Femur (tissue), 1 donor: ENCODE results near the gene OR52D1.

Experiments
- DNase-seq: peaks from one replicate; pipeline ENCODE4 v3.0.0-alpha.2; 2017

OR52D1 gene

DNA sequence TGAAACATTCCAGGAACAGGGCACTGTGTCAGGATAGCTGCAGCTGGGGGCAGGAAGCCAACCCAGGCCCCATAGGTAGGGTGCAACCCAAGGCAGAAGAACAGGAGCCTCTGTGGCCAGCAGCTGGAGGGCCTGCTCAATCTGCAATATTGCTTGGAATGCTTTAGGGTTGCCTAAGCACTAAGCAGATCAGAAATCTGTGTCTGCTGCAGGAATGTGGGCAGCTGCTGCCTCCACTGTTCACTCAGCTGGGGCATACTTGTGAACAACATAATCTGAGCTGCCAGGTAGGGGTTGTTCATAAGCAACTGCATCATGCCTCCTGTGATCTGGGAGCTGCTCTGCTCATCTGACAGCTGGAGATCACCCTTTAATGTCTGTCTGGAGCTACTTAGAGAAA, 26.4 kb downstream of the OR52D1 start:
- DNase-seq = no peak

DNA sequence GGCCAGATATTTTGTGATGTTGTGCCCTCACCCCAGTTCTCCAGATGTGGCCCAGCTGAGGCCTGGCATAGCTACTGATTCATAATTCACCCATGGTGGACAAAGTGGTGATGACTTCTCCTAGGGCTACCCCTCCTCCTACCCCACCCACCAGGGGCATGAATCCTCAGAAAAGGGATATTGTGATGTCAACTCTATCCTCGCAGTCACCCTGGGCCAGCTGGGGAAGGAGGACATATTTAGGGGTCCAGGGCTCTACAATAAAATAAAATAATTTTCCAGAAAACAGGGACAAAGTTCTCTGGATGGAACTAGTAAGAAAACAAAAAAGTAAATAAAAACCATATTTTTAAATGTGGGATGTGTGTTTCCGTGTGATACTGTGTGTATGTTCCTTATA, 28.1 kb downstream of the OR52D1 start, which contains the start of gene UBQLNL:
UBQLNL (minus strand) TSS at position 101 of the 400 bp plus-strand sequence. CDS start 258 bp downstream, outside the sequence.
- no peak for DNase-seq

DNA sequence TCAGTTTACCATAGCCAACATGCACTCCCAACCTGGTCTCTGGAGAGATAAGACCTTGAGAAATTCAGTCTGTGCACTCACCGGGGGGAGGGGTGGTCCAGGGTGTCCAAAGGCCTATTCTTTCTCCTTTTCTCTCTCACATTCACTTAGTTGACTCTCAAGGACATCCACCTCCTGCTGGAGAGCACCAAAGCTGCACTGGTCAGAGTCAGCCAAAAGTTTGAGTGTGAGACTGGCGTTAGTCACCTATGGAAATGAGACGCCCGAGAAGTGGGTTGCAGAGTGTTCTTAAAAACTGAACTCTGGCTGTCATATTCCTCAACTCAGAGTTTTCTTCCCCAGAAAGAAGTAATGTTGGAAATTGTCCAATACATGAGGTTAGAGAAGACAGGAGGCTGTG, 33.1 kb downstream of the OR52D1 start:
- DNase-seq = no peak

DNA sequence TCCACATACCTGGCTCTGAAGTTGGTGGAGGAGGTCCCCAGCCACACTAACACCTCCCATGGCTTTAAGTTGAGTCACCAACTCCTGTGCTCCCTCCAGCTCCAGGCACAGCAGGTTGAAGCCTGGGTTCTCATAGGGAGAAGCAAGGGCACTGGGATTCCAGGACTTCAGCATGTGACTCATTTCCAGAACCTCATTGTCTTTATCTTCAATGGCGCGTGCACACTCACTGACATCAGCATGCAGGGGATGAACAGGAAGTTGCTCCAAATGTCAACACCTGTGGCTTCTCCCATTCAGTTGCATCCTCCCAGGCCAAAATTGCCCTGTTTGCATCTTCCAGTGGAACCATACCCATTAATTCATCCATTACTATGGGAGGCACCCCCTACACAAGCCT, 33.8 kb downstream of the OR52D1 start:
- DNase-seq = no peak

DNA sequence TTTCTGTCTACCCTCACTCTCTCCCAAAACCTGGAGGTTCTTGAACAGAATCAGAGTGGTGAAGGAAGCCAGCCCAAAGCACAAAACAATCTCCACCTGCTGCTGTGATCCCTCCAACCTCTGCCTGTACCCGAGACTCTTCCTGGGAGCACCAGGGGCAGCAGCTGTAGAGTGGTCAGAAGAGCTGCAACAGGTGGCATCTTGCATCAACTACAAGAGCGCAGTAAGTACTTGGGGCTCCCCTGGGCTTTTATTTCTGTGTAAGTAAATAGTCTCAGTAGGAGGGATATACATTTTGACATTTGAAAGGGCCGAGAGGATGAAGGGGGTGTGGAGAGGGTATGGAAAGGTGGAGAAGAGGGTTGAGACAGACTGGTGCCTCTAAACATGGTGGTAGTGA, 36.3 kb downstream of the OR52D1 start:
- no peak for DNase-seq

DNA sequence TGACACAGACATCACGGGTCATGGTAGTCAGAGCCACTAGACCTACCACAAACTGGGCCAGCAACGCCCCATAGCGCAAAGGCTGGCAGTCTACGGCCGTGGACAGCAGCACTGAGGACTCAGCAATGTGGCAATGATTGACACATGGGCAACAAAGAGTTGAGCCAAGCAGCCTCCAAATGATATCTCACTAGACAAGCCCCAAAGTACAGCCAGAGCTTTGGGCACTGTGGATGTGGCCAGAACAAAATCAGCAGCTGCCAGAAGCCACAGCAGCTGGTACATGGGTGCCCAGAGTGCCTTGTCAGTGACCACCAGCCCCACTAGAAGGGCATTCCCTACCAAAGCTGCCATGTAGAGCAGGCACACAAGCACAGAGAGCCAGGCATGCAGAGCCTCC, 39.2 kb downstream of the OR52D1 start:
- no peak for DNase-seq

DNA sequence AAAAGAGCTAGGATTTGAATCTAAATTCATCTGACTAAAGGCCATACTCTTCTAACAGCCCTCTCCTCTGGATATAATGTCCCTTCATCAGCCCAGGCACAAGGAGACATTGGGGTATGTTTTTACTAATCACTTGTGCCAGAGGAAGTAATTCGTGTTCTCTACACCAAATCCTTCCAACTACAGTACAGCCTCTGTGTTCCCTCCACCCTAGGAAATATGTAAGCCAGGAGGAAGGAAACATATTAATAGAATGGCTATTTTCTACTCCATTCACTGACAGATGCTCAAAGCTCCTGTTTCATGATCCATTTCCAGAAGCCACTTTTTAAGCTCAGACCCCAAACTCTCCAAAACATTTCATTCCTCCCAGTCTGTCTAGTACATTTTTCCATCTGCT, 40.0 kb downstream of the OR52D1 start:
- DNase-seq = no peak

DNA sequence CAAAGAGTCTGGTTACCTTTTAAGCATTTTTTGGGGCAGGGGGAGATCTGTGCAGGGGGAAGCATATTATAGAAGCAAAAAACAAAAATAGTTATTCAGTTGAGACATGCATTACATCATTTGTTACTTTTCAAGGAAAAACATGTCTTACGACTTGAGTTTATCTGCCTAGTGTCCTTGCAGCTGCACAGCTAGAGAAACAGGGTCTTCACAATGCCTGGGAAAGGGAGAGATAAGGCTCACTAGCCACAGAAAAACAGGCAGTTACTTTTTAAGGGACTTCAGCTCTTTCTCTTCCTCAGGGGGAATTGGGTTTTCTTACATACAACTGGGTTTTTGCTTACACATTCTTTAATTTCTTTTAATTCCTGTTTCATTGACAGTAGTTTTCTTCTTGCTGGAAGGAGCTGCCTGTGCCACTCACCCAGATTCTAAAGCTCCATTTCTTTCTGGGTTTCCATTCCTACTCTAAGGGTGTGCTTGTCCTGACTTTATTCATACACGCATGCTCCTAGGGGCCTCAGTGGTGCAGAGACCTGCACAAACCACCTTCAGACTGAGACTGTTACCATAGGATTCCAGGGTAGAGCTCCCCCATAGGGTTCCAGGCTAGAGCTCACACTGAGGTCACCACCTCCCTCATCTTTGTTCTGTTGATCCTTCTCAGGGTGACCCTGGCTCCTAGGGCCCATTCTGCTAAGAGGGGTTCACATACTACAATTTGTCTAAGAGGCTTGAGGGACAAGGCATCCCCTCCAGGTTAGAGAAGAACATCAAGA, 42.8 kb downstream of the OR52D1 start:
- DNase-seq = no peak

DNA sequence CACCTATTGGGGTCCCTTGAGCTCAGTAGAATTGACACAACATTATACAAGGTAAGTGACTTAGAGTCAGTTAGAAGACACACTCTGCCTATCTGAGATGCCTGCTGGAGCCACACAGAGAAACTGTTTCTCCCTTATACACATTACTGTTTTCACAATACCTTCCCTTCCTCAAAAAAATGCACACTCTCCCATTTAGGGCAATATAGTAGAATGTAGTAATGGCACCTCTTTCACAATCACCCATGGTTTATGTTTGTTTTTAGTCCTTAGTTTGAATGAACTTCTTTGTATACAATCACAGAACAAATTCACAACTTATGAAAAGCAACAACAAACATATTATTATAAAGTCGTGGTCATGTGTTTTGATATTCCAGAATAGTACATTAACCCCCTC, 45.6 kb downstream of the OR52D1 start:
- no peak for DNase-seq

DNA sequence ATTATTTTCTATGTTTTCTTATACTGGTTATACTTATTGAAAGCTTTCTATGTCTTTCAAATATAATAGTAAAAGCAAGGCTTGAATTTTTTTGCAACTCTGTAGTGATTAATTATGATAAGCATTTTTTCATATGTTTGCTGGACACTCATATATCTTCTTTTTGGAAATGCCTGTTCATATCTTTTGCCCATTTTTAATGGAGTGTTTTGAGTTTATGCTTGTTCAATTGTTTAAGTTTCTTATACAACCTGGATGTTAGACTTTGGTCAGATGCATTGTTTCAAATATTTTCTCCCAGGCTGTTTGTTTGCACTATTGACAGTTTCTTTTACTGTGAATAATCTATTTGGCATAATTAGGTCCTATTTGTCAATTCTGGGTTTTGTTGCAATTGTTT, 48.0 kb downstream of the OR52D1 start:
- DNase-seq = no peak
